ENCODE data around the gene PRPS1L1.

- TF ChIP-seq ZFP30 (CRISPR knock-in tag; IDR thresholded peaks at IDR 0.05) = no peak
- no peak for TF ChIP-seq ZC3H10 (CRISPR knock-in tag; IDR thresholded peaks at IDR 0.05)
- no peak for TF ChIP-seq RARB (CRISPR knock-in tag; IDR thresholded peaks at IDR 0.05)
- TF ChIP-seq ESRRG (CRISPR knock-in tag; IDR thresholded peaks at IDR 0.05) = no peak
- TF ChIP-seq GLIS3 (CRISPR knock-in tag; IDR thresholded peaks at IDR 0.05) = no peak
- no peak for TF ChIP-seq ARNTL (CRISPR knock-in tag; IDR thresholded peaks at IDR 0.05; ENCODE audit: borderline replicate concordance, low read depth)
- no peak for TF ChIP-seq ZNF8 (CRISPR knock-in tag; IDR thresholded peaks at IDR 0.05)
- no peak for TF ChIP-seq CREB5 (CRISPR knock-in tag; IDR thresholded peaks at IDR 0.05; ENCODE audit: low read depth)
These were observed 24.2 kb downstream of the PRPS1L1 start for GRCh38 chr7:18003286-18003994.
